Fibroblast of the conjunctiva (primary cell): ENCODE results near the gene FAM180A.

Source experiments
- DNase-seq: peaks from one replicate; pipeline ENCODE4 v3.0.0-alpha.2; 2010; ENCODE audit warnings: low read depth

Gene FAM180A

GRCh38 chr7:135681762-135682161 lies 66.9 kb downstream of the FAM180A start:
- DNase-seq, result no peak
